GM20000 (cell line): Measurements from ENCODE around the gene TSPOAP1.

Experiments
- DNase-seq: peaks from one replicate; pipeline ENCODE4 v3.0.0; 2012; ENCODE audit warnings: low spot score
- CTCF ChIP-seq: IDR thresholded peaks from 2 replicates; pipeline ENCODE4 v1.5.1; 2012; ENCODE audit warnings: mild to moderate bottlenecking, control low read depth; ENCODE audit errors: extremely low read depth, missing control alignments

Gene TSPOAP1

GRCh38 chr17:58328195-58329034 lies at the start of gene TSPOAP1:
TSPOAP1 (minus strand) TSS chr17:58328795; CDS start chr17:58327920, 875 bp downstream.
- TF ChIP-seq CTCF, result no peak
- DNase-seq, result peak; percentile 80

DNA sequence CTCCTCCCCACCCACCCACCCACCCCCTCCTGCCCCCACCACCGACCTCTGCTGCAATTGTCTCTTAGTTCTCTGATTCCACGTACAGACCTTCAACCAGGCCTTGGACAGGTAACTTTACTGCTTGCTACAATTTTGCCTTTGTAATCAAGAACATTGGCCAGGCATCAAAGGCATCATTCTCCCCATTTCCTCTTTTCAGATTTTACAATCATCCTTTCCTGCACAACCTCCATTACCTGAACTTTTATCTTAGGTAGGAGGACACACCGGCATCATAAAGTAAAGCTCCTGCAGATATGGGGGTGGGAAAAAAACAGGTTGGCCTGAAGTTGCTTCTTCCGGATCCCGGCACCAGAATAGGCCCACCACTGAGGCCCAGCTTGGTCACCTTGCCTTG lies 49.1 kb upstream of the TSPOAP1 start:
- no peak for TF ChIP-seq CTCF
- no peak for DNase-seq

GRCh38 chr17:58377093-58377601 lies 48.6 kb upstream of the TSPOAP1 start:
- TF ChIP-seq CTCF, result no peak
- no peak for DNase-seq

DNA sequence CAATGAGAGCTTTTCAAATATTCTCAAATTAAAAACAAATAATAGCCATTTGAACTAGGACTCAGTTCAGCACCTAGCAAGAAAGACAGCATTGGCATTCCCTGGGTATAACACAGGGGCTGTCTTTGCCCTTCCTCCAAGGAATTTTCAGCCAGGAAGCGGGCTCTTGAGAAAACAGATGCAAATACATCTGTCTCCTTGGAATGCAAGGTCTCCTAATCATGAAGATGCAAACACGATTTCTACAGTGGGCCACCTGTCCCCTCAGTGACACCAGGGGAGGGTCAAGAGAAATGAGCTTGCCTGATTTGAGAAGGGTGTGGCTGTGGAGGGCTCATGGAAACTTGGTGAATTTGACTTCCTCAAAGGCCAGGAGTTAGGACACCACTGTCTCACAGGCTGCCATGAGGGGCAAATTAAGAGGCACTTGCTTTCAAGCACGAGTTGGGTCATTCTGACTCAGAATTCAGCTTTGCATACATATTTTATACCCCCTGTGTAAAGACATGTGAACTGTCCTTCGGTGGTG lies 47.9 kb upstream of the TSPOAP1 start:
- no peak for DNase-seq
- no peak for TF ChIP-seq CTCF

DNA sequence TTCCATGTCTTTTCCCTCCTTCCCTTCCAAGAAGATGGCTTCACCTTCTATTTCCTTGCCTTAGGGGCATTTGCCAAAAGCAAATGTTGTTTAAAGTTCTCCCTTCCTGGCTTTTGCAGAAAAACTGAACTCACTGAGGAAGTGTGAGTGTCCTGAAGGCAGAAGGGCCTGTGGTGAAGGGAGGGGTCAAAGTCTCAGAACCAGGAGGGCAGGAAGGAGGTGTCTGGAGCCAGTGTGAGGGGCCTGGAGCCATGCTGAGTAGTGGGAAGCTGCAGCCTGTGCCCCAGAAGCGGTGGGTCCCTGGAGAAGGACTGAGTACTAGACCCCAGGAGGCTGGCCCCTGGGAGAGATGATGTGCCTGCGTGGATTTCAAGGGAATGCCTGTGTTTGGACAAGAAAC lies 47.2 kb upstream of the TSPOAP1 start:
- TF ChIP-seq CTCF, result no peak
- DNase-seq, result no peak

- DNase-seq, result no peak
- TF ChIP-seq CTCF, result no peak
These were observed 46.7 kb upstream of the TSPOAP1 start for GRCh38 chr17:58375256-58375655.

DNA sequence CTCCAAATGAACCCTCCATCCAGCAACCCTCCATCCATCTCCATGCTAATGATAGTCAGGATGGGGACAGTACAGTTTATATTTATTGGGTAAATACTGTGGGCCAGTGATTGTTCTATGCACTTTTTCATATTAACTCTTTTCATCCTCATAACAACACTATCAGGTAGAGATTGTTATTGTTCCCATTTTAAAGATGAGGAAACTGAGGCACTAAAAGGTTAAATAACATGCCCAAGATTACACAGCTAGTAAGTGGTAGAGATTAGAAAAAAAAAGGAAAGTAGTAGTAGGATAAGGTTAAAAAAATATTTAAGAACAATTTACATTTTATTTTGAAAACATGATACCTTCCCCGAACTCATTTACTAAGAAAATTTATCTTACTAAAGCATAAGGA lies 45.3 kb upstream of the TSPOAP1 start:
- TF ChIP-seq CTCF, result no peak
- DNase-seq, result no peak
